GM10266 (cell line): Measurements from ENCODE around the gene MAPK12.

Experiments
- DNase-seq: peaks from one replicate; pipeline ENCODE4 v3.0.0; 2012; ENCODE audit errors: extremely low spot score
- CTCF ChIP-seq: IDR thresholded peaks from 2 replicates; pipeline ENCODE4 v1.5.1; 2012; ENCODE audit warnings: mild to moderate bottlenecking, low read depth; ENCODE audit not compliant: control insufficient read depth, insufficient read depth; ENCODE audit errors: missing control alignments

Gene MAPK12

GRCh38 chr22:50303848-50304527 is 42.5 kb upstream of the MAPK12 start:
- no peak for DNase-seq
- no peak for TF ChIP-seq CTCF

GRCh38 chr22:50303515-50303847 is 42.0 kb upstream of the MAPK12 start:
- DNase-seq: no peak
- no peak for TF ChIP-seq CTCF

GRCh38 chr22:50302564-50302963 is 41.1 kb upstream of the MAPK12 start:
- TF ChIP-seq CTCF: no peak
- no peak for DNase-seq

GRCh38 chr22:50302041-50302541 is 40.6 kb upstream of the MAPK12 start:
- no peak for TF ChIP-seq CTCF
- no peak for DNase-seq

- TF ChIP-seq CTCF: no peak
- no peak for DNase-seq
Observed at GRCh38 chr22:50301581-50301991, 40.1 kb upstream of the MAPK12 start.

GRCh38 chr22:50300620-50301257 is 39.3 kb upstream of the MAPK12 start:
- DNase-seq: no peak
- no peak for TF ChIP-seq CTCF
